H4 (cell line): ENCODE data around the gene PAM. TPM values are rescaled to one million over a fixed set of nuclear protein-coding genes. Genes with fewer than 3 reads are reported as not detected.

Source experiments
- DNase-seq: peaks from one replicate; pipeline ENCODE4 v3.0.0-alpha.2; 2015; ENCODE audit warnings: low spot score
- total RNA-seq: library from RNA; depleted of rRNA; stranded (reverse); fragments of >200 nt; shearing (Covaris generic); gene quantifications from 2 replicates; pipeline ENCODE4 v1.2.3, GENCODE V29; 2014

The PAM gene
- total RNA-seq, 1 experiment from 2014 or later: 213 TPM

DNA sequence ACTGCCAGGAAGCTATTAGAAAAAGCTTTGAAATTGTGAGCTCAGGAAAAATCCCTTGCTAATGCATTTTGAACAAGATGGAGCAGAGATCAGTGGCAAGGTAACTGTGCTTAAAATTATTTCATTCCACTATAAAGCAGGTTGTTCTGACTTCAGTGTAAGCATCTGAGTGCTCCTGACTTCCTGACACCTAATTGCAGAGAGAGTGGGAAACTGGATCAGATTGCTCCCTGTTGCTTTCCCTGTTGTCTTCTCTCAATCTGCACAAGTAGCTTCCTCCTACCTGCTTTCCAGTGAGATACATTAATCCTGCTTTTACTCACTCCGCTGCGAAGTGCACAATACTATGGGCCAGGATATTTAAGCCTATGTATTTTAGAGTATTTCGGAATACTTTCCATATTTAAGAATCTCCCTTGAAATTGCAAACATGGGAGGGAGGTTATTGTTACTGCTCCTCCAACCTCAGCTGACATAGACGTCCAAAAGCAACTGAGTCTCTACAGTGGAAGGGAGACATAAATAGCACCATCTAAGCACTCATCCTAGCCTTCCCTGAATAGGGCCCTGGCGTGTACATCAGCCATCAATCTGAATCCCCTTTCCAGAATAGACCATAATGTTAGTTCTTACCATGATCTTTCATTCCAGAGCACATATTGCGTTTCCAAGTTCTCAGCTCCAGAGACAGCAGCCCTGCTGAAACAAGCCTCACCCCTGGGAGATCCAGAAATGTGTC lies 178.8 kb downstream of the PAM start:
- DNase-seq: no peak

GRCh38 chr5:102937894-102938293 lies 182.8 kb downstream of the PAM start:
- no peak for DNase-seq

- DNase-seq: no peak
Measured at GRCh38 chr5:102941111-102941510, 186.0 kb downstream of the PAM start.

- no peak for DNase-seq
Measured at GRCh38 chr5:102946414-102946813, 191.3 kb downstream of the PAM start.

GRCh38 chr5:102946971-102947370 lies 191.9 kb downstream of the PAM start:
- DNase-seq: no peak

- DNase-seq: no peak
Measured at GRCh38 chr5:102955488-102955887, 200.4 kb downstream of the PAM start.

DNA sequence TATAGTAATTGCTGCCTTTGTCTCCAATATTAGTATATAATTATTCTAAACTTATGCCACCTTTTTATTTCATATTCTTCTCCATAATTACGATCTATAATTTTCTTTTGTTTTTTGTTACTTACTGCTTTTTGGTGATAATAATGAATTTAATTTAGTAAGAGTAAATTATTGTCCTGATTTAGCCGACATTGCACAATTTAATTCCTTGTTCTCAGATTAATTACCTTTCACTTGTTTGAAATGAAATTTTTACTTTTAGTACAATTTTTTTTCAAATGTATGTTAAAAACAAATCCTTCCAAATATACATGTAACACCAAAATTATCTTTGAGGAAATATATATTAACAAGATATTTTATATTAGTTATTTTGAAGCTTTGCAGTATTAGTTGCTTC lies 201.5 kb downstream of the PAM start:
- DNase-seq: no peak

- DNase-seq: no peak
Measured at GRCh38 chr5:102957141-102957540, 202.0 kb downstream of the PAM start.

- DNase-seq: peak; percentile 26
Measured at GRCh38 chr5:102958481-102959011, 203.4 kb downstream of the PAM start.

DNA sequence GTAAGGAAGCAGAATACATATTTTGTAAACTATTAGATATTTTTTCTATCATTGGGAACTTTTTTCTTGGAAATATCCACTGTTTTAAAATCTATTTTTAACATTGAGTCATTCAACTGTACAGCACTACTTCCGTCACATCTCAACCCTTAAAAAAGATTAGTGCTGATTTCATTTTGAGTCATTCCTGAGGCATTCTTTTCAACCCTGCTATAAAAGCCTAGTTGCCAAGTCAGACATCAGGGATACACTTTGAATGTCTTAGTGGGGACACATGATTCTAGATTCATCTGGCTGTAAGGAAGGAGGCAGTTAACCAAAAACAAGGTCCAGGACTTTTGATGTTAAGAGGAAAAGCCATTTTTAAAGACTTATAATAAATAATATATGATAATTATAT lies 203.9 kb downstream of the PAM start:
- DNase-seq: peak; percentile 79

- no peak for DNase-seq
Measured at GRCh38 chr5:102961671-102962070, 206.6 kb downstream of the PAM start.

DNA sequence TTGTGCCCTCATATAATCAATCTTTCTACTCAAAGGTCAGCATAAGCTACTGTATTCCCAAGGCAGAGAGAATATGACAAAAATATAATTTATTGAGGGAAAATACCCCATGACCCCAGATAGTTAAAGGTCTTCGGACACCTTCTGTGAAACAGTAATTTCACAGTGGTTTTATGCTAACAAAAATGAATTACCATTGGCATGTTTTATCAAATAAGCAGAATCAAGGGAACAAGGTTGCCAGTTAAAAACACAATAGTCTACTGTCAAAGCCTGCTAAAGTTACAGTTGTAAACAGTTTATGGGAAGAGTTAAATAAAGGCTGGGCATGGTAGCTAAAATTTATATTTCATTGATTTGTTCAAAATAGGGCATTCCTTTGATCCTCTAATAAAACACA lies 210.5 kb downstream of the PAM start:
- no peak for DNase-seq

DNA sequence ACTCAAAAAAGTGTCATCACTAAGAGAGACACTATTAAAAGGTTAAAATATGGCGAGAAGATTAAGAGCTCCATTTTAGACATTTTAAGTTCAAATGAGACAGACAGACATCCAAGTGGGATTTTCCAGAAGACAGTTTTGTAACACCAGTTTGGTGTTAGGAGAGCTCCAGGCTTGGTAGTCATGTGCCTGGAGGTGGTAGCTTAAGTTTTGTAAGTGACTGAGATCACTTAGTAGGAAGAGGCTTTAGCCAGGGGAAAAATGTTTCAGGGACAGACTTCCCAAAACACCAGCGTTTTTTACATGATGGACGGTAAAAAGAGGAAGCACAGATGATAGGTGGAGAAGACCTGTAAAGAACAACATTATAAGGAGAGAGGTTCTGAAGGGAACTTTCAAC lies 214.5 kb downstream of the PAM start:
- no peak for DNase-seq

- peak; percentile 61 for DNase-seq
Measured at GRCh38 chr5:102971676-102972293, 216.7 kb downstream of the PAM start.

- DNase-seq: no peak
Measured at GRCh38 chr5:102974177-102974576, 219.1 kb downstream of the PAM start.

- no peak for DNase-seq
Measured at GRCh38 chr5:102975045-102975444, 219.9 kb downstream of the PAM start.

- no peak for DNase-seq
Measured at GRCh38 chr5:102975457-102976182, 220.5 kb downstream of the PAM start.

DNA sequence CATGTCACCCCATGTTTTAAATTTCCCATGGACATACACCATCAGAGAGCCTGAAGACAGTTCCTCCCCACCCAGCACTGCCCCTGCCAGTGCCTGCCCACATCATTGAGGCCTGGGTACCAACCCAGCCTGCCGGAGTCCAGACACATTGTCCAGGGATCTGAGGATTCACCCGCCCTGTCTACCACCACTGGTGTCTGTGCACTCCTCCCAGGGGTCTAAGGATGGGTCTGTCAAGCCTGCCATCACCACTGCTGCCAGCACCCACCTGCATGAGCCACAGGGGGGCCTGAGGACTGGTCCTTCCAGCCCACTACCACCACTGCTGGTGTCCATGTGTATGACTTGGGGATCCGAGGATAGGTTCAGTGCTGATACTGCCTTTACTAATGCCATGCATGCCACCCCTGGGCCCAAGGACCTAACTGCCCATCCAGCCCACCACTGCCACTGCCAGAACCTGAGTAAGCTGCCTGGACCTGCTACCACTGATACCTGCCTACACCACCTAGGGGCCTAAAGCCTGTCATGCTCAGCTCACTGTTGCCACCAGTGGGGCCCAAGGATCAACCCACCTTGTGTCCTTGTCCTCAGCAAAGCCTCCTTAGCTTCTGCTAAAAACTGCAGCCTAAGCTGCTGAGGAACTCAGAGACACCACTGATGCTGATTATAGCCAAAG lies 227.0 kb downstream of the PAM start:
- DNase-seq: no peak

- no peak for DNase-seq
Measured at GRCh38 chr5:102986074-102986473, 231.0 kb downstream of the PAM start.

GRCh38 chr5:102988459-102988858 lies 233.4 kb downstream of the PAM start:
- DNase-seq: no peak

DNA sequence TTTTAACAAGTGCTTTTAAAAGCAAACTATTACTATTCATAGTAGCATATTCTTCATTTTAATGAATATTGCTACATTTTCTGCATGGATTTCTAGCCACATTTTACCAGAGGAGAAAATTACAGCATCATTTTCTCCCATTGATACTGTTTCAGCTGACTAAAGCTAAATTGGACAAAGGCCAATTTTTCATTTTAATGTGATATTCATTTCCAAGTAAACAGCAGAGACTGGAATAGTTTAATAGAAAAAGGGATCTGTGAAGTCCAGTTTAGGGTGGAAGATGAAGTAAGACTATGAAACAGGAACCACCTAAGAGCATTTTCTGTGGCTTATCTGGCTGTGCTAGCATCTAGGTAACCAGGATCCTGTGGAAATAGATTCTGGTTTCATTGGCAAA lies 236.7 kb downstream of the PAM start:
- no peak for DNase-seq

GRCh38 chr5:102996011-102996575 lies 241.0 kb downstream of the PAM start:
- DNase-seq: no peak
